BE2C (cell line): ENCODE measurements around the gene SELENON.

Experiments
- DNase-seq: peaks from one replicate; pipeline ENCODE4 v3.0.0-alpha.2; 2020
- H3K27me3 ChIP-seq: fragments of 250-450 bp; sonication (Bioruptor Pico); 2 replicates; pipeline ENCODE4 v1.5.1; 2020; ENCODE audit warnings: mild to moderate bottlenecking
- H3K36me3 ChIP-seq: fragments of 250-450 bp; sonication (Bioruptor Pico); 2 replicates; pipeline ENCODE4 v1.5.1; 2020; ENCODE audit warnings: mild to moderate bottlenecking
- H3K4me1 ChIP-seq: fragments of 250-450 bp; sonication (Bioruptor Pico); 2 replicates; pipeline ENCODE4 v1.5.1; 2020
- H3K4me3 ChIP-seq: 2 replicates; pipeline ENCODE4 v1.5.1; 2011; ENCODE audit warnings: low read depth, low read length
- H3K9me3 ChIP-seq: fragments of 250-450 bp; sonication (Bioruptor Pico); 2 replicates; pipeline ENCODE4 v1.5.1; 2020
- CTCF ChIP-seq: IDR thresholded peaks from 2 replicates; pipeline ENCODE4 v1.5.1; 2012; ENCODE audit warnings: mild to moderate bottlenecking, low read depth, low read length

Gene SELENON

GRCh38 chr1:25844536-25845337 is 44.7 kb downstream of the SELENON start:
- no peaks in the 10 kb centered on the region for H3K27me3 ChIP-seq
- TF ChIP-seq CTCF: no peak
- H3K9me3 ChIP-seq: no peaks in the 10 kb centered on the region
- no peak overlapping the region for H3K4me3 ChIP-seq
- H3K4me1 ChIP-seq: no peaks in the 10 kb centered on the region
- H3K36me3 ChIP-seq: no peaks in the 10 kb centered on the region
- no peak for DNase-seq

- no peaks in the 10 kb centered on the region for H3K9me3 ChIP-seq
- no peaks in the 10 kb centered on the region for H3K36me3 ChIP-seq
- H3K4me1 ChIP-seq: no peaks in the 10 kb centered on the region
- DNase-seq: no peak
- H3K27me3 ChIP-seq: no peaks in the 10 kb centered on the region
- TF ChIP-seq CTCF: no peak
- no peak overlapping the region for H3K4me3 ChIP-seq
Measured at GRCh38 chr1:25845664-25846063, 45.7 kb downstream of the SELENON start.

- TF ChIP-seq CTCF: no peak
- Histone ChIP-seq H3K9me3 (no peaks in the 10 kb centered on the region), H3K4me1 (no peaks in the 10 kb centered on the region), H3K36me3 (no peaks in the 10 kb centered on the region), H3K27me3 (no peaks in the 10 kb centered on the region), H3K4me3 (no peak overlapping the region)
- DNase-seq: no peak
Measured at GRCh38 chr1:25847929-25848328, 47.9 kb downstream of the SELENON start.

- Histone ChIP-seq H3K4me1 (no peaks in the 10 kb centered on the region), H3K4me3 (no peak overlapping the region), H3K27me3 (no peaks in the 10 kb centered on the region), H3K9me3 (no peaks in the 10 kb centered on the region), H3K36me3 (no peaks in the 10 kb centered on the region)
- DNase-seq: no peak
- TF ChIP-seq CTCF: no peak
Measured at GRCh38 chr1:25848531-25848930, 48.5 kb downstream of the SELENON start.

GRCh38 chr1:25854554-25854953 is 54.6 kb downstream of the SELENON start:
- Histone ChIP-seq H3K9me3 (no peaks in the 10 kb centered on the region), H3K4me1 (no peaks in the 10 kb centered on the region), H3K27me3 (no peaks in the 10 kb centered on the region), H3K4me3 (no peak overlapping the region), H3K36me3 (no peaks in the 10 kb centered on the region)
- DNase-seq: no peak
- TF ChIP-seq CTCF: no peak

- no peak for TF ChIP-seq CTCF
- no peak for DNase-seq
- no peaks in the 10 kb centered on the region for H3K36me3 ChIP-seq
- H3K4me1 ChIP-seq: no peaks in the 10 kb centered on the region
- H3K9me3 ChIP-seq: no peaks in the 10 kb centered on the region
- no peaks in the 10 kb centered on the region for H3K27me3 ChIP-seq
- no peak overlapping the region for H3K4me3 ChIP-seq
Measured at GRCh38 chr1:25856856-25857255, 56.9 kb downstream of the SELENON start.
